GM19025 (cell line): ENCODE data around the gene CTSK.
"Not testable (repeated sequence)": the region's sequence is repeated elsewhere in the genome, so short reads cannot be mapped to it uniquely, and the experiment has no call there.

Experiments
- ATAC-seq: cut with Tn5 transposase; IDR thresholded peaks from one replicate; pipeline ENCODE4 v1.9.1; 2021; ENCODE audit warnings: mild to moderate bottlenecking, low read depth, moderate library complexity; ENCODE audit not compliant: unreplicated experiment

The CTSK gene

DNA sequence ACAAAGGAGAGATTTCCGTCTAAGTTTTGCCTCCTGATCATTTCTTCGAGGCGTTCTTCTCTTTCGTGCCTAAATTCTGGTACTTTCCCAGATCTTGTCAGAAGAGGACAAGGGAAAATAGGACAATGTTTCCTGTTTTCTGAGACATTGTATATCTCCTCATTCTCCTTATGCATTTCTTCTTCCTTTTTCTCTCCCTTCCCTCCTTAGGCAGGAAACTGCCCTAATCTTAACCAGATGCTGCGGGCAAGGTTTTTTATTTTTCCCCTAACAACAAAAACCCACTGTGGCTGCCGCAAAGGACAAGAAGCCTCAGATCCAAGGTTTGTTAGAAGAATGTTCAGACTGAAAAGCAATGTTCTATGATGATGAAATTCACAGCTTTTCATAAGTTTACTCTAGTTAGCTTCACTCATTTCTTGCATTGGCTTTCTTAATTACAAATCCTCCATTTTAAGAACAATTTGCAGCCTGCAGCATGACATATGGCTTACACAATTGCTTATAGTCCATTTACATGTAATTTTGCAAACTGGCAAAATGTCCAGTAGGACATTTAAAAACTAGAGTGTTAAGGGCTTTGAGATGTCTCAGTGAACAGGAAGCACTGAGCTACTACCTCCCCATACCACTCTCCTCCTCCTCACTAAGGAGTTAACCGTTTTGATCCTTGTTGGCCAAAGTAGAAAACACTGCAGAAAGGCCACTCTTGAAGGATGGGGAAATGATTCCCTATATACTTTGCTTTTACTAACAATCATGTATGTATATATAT lies 624 bp downstream of the CTSK start:
- no peak for ATAC-seq

DNA sequence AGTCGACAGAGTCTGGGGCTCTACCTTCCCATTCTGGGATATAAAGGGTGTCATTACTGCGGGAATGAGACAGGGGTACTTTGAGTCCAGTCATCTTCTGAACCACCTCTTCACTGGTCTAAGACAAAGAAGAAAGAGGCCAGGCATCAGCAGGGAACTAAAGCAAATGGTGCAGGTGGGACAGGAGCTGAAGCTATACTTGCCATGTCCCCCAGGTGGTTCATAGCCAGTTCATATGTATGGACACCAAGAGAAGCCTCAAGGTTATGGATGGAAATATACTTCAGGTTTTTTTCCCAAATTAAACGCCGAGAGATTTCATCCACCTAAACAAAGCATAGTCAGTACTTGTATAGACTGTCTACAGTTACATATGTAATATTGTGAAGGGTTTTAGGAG lies 2.2 kb downstream of the CTSK start:
- ATAC-seq, result no peak

DNA sequence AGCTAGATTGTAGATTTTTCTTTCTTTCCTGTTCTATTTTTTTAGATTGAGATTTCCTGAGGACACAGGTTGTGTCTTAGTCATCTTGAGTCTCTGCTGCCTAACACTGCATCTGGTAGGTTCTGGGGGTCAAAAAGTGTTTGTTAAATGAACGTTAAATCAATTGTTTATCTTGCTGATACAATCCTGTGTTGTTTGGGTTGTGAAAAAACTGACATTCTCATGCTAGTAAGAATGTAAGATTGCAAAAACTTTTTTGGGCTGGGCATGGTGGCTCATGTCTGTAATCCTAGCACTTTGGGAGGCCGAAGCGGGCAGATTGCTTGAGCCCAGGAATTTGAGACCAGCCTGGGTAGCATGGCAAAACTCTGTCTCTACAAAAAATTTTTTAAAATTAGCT lies 3.4 kb downstream of the CTSK start:
- ATAC-seq, result no peak

DNA sequence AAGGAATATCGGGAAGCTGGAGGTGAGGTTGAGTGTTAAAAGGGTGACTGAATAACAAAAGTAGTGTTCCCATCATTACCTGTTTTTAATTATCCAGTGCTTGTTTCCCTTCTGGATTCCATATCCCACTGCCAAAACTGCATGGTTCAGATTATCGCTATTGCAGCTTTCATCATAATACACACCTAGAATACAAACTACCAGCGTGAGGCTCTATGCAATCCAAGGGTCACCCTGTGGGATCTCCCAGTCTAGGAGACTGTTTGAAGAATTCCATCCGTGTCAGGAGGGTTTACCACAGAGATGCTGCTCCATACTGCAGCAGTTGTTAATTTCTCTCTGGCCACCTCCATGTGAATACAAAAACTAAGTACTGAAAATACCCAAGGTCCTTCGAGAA lies 9.0 kb downstream of the CTSK start:
- no peak for ATAC-seq

DNA sequence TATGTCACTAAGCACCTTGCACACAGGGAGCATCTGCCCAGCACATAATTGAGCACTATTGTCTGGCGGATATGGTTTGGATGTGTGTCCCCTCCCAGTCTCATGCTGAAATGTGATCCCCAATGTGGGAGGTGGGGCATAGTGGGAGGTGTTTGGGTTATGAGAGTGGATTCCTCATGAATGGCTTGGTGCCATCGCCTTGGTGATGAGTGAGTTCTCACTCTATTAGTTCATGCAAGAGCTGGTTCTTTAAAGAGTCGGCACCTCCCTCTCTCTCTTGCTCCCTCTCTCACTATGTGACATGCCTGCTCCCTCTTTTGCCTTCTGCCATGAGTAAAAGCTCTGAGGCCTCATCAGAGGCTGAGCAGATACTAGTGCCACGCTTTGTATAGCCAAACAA lies 9.5 kb downstream of the CTSK start:
- no peak for ATAC-seq

DNA sequence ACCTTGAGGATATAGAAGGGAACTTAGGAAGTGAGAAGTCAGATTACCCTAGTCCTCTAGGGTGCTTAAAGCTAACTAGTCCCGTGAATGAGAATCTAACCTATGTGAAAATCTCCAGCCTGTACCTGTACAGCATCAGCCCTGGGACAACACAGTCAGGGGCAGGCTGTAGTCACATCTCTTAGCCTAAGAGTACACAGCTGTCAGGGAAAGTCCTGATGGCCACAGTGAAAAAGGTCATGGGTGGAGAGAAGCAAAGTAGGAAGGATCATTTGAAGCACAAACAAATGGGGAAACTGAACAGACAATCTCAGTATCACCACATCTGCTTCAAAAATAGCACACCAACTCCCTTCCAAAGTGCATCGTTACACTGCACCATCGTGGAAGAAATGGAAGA lies 11.7 kb downstream of the CTSK start:
- no peak for ATAC-seq

DNA sequence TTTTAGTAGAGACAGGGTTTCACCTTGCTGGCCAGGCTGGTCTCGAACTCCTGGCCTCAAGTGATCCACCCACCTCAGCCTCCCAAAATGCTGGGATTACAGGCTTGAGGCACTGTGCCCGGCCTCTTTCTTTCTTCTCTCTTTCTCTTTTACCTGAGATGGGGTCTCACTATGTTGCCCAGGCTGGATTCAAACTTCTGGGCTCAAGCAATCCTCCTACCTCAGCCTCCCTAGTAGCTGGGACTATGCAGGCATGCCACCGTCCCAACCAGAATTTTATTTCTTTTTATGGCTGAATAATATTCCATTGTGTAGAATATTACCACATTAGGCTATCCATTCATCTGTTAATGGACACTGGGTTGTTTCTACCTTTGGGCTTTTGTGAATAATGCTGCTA lies 14.3 kb downstream of the CTSK start:
- not testable (repeated sequence) for ATAC-seq

DNA sequence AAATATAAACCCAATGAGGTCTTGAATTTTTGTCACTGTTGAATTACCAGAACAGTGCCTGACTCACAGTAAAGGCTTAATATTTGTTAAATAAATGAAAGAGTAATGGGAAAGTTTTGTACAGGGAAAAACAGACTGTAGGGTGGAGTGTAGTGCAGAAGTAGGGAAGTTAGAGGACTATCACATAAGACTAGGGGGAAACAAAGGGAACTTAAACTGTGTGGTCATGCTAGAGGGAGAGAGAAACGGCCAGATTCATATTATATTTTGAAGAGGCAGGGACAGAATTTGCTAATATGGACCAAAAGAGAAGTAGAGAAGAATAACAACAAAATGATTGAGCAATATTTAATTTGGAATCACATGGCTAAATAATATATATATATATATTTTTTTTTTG lies 14.8 kb downstream of the CTSK start:
- no peak for ATAC-seq

DNA sequence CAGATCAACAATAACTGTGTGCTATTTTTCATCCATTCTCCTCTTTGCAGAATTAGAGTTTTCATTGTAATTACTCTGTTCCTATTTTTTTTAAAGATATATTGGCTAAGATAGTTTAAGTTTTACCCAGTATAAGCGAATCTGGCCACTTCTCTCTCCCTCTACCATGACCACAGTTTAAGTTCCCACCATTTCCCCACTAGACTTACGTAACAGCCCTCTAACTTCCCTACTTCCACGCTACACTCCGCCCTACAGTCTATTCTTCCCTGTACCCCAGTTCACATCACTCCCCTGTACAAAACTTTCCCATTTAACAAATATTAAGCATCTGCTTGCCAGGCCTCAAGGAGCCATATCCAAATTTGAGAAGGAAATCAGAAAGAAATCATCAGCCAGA lies 16.5 kb downstream of the CTSK start:
- ATAC-seq, result no peak

DNA sequence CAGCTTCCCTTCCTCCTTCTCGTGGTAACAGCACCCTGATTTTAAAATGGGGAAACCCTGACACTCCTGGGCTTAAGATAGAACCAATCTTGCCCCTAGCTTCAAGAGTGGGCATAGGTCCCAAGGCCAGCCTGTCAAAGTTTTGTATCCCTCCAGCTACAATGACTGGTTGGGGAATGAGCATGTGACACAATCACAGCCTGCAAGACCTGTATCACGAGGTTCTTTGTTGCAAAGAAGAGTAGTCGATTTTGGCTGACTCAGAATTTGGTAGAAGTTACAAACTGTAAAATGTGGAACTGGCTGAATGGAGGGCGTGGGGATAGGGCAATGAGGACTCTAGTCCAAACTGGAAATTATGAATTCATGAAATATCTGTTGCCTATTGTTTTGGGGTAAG lies 18.7 kb downstream of the CTSK start:
- ATAC-seq, result no peak

DNA sequence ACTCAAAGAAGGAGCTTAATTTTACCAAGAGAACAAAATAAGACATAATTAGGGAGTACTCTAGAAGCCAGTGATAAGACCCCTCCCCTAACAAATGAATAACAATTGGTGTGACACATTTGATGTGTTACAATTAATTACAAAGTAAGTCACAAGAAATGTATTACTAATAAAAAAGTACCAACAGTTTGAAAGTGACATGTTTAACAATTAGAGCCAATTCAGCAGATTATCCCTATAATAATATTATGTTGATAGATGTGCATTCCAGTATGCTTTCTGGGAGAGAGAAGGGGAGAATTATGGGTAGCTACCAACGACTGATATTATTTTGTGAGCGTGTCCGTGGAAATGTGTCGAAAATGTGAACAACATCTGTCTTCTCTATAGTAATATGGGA lies 19.1 kb downstream of the CTSK start:
- ATAC-seq, result no peak

DNA sequence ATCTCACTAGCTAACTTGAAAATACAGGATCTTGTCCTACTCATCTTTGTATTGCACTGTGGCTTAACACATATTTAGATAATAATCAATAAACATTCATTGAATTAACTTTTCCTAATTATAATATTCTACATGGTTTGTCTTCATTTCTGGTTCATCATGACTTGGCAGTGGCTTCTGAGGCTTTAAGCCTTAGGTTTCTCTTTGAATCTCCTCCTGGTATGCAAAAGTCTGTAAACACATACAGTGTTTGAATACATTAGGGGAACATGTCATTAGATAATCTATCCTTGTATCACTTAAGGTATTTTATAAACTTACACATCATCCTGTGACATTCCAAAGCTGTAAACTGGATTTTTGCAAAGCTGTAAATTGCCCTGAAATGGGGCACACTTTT lies 20.6 kb downstream of the CTSK start:
- ATAC-seq, result no peak

DNA sequence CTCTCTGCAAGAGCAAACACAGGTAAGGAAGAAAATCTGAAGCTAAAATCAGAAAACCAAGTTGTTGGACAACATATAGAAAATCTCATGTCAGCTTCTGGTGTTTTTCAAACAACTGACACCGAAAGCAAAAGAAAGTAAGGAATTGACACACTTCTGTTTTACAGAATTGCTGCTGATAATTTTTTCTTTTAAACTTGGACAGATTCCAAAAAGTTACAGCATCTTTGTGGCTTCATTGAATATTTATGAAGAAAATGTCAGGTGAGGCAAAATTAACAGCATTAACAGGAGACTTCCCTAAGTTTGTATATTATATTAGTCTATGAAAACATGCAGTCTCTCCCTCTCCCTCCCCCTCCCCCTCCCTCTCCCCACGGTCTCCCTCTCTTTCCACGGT lies 27.6 kb downstream of the CTSK start:
- ATAC-seq, result no peak

DNA sequence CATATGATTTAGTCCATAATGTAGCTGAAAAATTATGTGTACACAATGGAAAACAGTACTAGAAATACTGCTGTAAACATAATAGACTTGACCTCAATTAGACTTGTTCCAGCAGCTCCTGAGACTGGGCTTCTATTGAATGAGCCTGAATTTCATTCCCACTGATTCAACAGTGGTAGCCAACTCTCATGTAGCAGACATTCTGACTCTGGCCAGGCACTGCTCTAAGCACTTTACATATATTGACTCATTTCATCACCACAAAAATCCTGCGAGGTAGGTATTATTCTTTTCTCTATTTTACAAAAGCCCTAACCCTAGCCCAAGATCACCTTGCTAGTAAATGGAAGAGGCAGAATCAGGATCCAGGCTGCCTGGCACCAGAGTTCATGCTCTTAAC lies 29.7 kb downstream of the CTSK start:
- ATAC-seq, result no peak

DNA sequence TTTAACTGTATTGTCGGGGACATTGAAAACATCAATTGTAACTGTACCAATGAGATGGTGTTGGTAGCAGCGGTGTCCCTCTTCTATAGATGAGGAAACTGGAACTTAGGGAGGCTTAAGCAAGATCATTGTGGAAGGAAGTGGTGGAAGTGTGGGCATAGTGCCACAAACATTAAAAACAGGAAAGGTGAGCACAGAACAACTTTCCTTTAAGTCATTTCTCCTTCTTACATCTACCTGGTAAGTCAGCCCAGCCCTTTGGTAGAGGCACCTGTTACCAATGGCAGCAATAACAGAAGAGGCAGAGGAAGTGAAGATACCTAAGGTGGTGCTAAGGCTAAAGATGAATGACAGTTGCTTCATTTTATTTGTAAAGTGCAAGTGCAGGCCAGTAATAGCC lies 30.5 kb downstream of the CTSK start:
- ATAC-seq, result no peak

DNA sequence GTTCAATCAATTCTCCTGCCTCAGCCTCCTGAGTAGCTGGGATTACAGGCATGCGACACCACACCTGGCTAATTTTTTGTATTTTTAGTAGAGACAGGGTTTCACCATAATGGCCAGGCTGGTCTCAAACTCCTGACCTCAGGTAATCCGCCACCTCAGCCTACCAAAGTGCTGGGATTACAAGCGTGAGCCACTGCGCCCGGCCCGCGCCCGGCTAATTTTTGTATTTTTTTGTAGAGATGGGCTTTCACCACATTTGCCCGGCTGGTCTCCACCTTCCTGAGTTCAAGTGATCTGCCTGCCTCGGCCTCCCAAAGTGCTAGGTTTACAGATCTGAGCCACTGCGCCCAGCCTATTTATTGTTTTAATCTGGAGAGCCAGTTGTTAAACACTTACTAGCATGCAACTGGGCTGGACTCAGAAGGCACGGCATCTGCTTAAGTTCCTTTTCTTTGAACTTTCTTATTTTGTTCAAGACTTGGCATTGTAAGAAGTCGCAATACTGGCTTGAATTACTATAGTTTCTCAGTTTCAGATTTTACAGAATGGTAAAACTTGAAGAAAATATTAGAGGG lies 32.0 kb downstream of the CTSK start:
- not testable (repeated sequence) for ATAC-seq

DNA sequence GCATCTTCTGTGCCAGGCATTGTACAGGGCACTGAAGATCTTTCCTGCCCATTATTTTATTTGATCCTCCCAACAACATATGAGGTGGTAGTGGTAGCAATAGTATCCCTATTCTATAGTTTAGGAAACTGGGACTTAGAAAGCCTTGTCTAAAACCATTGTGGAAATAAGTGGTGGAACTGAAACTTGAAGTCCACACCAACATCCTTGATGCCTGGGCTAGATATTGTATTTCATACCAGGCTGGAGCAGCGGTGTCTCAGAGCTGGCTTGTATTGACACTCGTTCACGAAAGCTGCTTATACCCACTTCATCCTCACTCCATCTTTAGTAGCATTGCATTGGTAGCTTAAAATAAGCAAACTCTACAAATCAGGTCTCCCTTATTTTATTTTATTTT lies 32.8 kb downstream of the CTSK start:
- ATAC-seq, result no peak

DNA sequence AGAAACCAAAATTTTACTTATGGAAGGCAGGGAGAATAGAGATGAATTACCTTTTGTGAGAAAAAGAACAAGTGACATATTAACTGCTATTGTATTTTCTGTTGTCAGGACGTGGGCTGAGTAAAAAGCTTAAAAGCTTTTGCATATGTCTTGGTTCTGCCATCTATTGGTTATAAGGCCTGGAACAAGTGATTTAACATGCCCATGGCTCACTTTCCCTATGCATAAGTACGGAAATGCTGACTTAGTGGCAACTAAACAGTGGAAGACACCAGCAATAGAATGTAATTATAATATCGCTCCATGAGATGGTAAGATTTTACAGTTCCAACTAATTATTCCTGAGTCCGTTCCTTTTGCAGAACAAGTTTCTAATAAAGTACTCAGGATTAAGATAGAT lies 35.7 kb downstream of the CTSK start:
- ATAC-seq, result no peak

DNA sequence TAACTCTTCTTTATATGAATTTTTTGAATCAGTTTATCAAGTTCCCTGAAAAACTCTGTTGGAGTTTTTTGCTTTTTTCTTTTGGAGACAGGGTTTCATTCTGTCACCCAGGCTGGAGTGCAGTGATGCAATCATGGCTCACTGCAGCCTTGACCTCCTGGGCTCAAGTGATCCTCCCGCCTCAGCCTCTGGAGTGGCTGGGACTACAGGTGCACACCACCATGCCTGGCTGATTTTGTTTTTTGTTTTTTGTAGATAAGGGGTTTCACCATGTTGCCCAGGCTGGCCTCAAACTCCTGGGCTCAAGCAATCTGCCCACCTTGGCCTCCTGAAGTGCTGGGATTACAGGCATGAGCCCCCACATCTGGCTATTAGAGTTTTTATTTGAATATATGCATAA lies 40.4 kb downstream of the CTSK start:
- ATAC-seq, result not testable (repeated sequence)

DNA sequence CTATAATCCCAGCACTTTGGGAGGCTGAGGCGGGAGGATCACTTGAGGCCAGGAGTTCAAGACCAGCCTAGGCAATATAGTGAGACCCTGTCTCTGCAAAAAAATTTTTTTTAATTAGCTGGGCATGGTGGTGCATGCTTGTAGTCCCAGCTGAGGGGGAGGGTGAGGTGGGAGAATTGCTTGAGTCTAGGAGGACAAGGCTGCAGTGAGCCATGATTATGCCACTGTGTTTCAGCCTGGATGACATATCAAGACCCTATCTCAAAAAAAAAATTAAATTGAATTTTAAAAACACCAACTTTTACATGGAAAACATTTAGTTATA lies 42.1 kb downstream of the CTSK start:
- ATAC-seq, result peak; percentile 15

DNA sequence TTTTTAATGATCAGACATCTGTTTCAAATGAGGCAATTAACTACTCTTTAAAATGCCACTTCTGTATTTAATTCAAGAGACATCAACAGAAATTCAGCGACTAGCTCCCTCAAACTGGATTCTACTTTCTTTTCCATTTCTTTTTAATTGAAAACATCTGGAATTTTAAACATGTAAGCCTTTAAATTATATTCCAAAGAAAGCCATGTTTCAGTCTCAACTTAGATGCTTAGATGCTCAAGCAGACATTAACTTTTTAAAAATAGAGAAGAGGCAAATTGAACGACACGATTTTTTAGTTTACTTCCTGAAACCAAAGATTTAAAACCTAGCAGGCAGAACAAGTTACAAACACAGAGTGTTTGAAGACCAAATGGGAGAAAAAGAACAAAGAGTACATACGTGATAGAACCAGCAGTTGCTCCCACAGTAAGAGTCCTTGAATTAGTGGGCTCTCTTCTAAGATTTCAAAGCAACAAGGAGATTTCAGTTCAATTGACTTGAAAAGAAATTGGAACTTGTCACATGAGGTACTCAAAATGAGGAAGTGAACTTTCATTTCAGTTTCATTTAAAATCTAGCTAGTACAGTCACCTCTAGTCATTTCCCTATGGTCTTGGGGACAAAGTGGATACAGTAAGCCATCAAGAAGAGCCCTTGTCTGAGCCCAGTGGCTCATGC lies 42.6 kb downstream of the CTSK start, which contains the start of gene CTSS:
Gene CTSS (minus strand): TSS at position 483 of the 681 bp plus-strand sequence. CDS start 1,015 bp downstream, outside the sequence.
- ATAC-seq, result peak; percentile 85

DNA sequence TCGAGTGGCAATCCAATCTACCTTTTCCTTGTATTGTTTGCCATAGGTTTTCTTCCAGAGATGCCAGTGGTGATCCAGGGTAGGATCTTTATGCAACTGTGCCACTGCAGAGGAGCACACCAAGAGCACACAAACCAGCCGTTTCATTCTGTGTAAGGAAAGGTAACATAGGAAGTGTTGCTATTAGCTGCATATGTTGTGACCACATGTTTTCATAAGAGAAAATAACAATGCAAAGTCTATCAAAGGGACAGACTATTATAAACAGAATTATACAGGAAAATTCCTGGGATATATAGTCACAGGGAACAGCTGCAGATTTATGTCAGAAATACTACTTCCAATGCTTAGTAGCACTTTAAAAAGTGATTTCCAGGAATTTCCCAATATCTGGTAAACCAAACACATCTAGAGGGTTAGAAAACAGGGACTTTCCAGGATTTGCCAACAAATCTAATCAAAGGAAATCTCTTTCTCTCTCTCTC lies 43.4 kb downstream of the CTSK start:
- no peak for ATAC-seq
